ENCODE results near the gene YIPF2. TPM values are rescaled to one million over a fixed set of nuclear protein-coding genes. Genes with fewer than 3 reads are reported as not detected.
A peak's percentile ranks its signal among the peaks of the same experiment; 100 is the strongest.
"Not testable (repeated sequence)": the region's sequence is repeated elsewhere in the genome, so short reads cannot be mapped to it uniquely, and the experiment has no call there.

YIPF2 gene
- total and polyA plus RNA-seq, 10 of the 15 experiments (the other 5 are each of a cell fraction or from before 2014, with no cell fraction given) = 0.92 to 38.9 (median 17.6) TPM

GRCh38 chr19:10959277-10959968, 31.0 kb upstream of the YIPF2 start:
- CTCF ChIA-PET = interaction anchor here (3.6 kb wide), 1 partner anchor 18 kb away, joined by 17 read pairs; no protein-coding TSS in a partner anchor
- H2AFZ ChIP-seq (ENCODE audit: control insufficient read depth, low read depth, low read length); BruUV-seq (replicated peaks); H3K36me3 ChIP-seq (ENCODE audit: control insufficient read depth in 2 of 2, insufficient read depth in 2 of 2, low read length in 1 of 2); H4K20me1 ChIP-seq (ENCODE audit: control insufficient read depth, insufficient read depth); H3K4me1 ChIP-seq (ENCODE audit: control insufficient read depth, insufficient read depth, low read length); ATAC-seq; intact Hi-C loops (cut with micrococcal nuclease; ENCODE audit: unreplicated experiment); FAIRE-seq; H3K9me3 ChIP-seq (replicated peaks; ENCODE audit: control insufficient read depth, insufficient read depth, low read length); DNase-seq (ENCODE audit: low read depth, low spot score); H3K27ac ChIP-seq (ENCODE audit: control insufficient read depth, insufficient read depth); in situ Hi-C loops (cut with MboI); H3K27me3 ChIP-seq (replicated peaks in 1 of 2; ENCODE audit: control insufficient read depth in 2 of 2, insufficient read depth in 2 of 2, low read length in 1 of 2): not testable (repeated sequence)
- H3K4me2 ChIP-seq (ENCODE audit: control insufficient read depth, insufficient read depth) = peak overlapping the region; percentile 58
- SMC1A ChIA-PET (ENCODE audit: uncharacterized antibody, unreplicated experiment) = interaction anchor here (1.0 to 4.8 kb wide), 2 partner anchors 8 to 17 kb away, joined by 3 to 18 read pairs; no protein-coding TSS in a partner anchor
- RAD21 ChIA-PET (ENCODE audit: unreplicated experiment) = interaction anchor here (0.7 to 2.4 kb wide), 4 partner anchors 10 to 60 kb away, joined by 3 to 19 read pairs (median 4); no protein-coding TSS in a partner anchor
- peak; percentile 98 for TF ChIP-seq MLLT1 (IDR thresholded peaks at IDR 0.05)
- H3K9ac ChIP-seq (ENCODE audit: control insufficient read depth, insufficient read depth, low read length) = peak overlapping the region; percentile 77; the same call in 1 of the 2 replicates
- peak overlapping the region; percentile 98 for H3K4me3 ChIP-seq
- POLR2A ChIA-PET = interaction anchor here (0.5 to 2.6 kb wide), 5 partner anchors 18 to 1526 kb away, joined by 3 to 10 read pairs (median 6); no protein-coding TSS in a partner anchor
- WGBS (ENCODE audit: insufficient coverage, insufficient replicate concordance, low lambda C conversion rate, missing lambda C conversion rate) = 94% methylated on average over 19 of the region's 19 CpGs
- H3K79me2 ChIP-seq (ENCODE audit: control insufficient read depth, insufficient read depth, low read length) = peaks cover 42% of the 10 kb centered on the region

GRCh38 chr19:10952809-10953208, 24.4 kb upstream of the YIPF2 start:
- RAD21 ChIA-PET (ENCODE audit: unreplicated experiment) = interaction anchor here (1.3 to 1.6 kb wide), 2 partner anchors 11 to 83 kb away, joined by 3 to 8 read pairs; no protein-coding TSS in a partner anchor
- BruUV-seq (replicated peaks) = no TSS peak
- no peaks in the 10 kb centered on the region for H3K27me3 ChIP-seq (replicated peaks in 1 of 2; ENCODE audit: control insufficient read depth in 2 of 2, insufficient read depth in 2 of 2, low read length in 1 of 2)
- TF ChIP-seq ZBTB11 (CRISPR knock-in tag; IDR thresholded peaks at IDR 0.05) (no peak), SREBF1 (IDR thresholded peaks at IDR 0.05; ENCODE audit: low read length) (no peak), ZBTB33 (IDR thresholded peaks at IDR 0.05) (no peak), SIX5 (IDR thresholded peaks at IDR 0.05; ENCODE audit: low read depth, low read length, severe bottlenecking) (no peak), ZNF622 (IDR thresholded peaks at IDR 0.05) (no peak), MYC (IDR thresholded peaks at IDR 0.05; ENCODE audit: insufficient read depth, insufficient read length, insufficient replicate concordance, low read length, severe bottlenecking) (no peak)

More at GRCh38 chr19:10952809-10953208, 24.4 kb upstream of the YIPF2 start:
- Histone ChIP-seq H3K9me3 (replicated peaks; ENCODE audit: control insufficient read depth, insufficient read depth, low read length) (no peaks in the 10 kb centered on the region), H3K4me3 (no peak overlapping the region), H2AFZ (ENCODE audit: control insufficient read depth, low read depth, low read length) (no peak overlapping the region), H3K36me3 (ENCODE audit: control insufficient read depth in 2 of 2, insufficient read depth in 2 of 2, low read length in 1 of 2) (no peaks in the 10 kb centered on the region), H3K79me2 (ENCODE audit: control insufficient read depth, insufficient read depth, low read length) (no peaks in the 10 kb centered on the region), H3K9ac (ENCODE audit: control insufficient read depth, insufficient read depth, low read length) (no peak overlapping the region), H4K20me1 (ENCODE audit: control insufficient read depth, insufficient read depth) (no peaks in the 10 kb centered on the region), H3K27ac (ENCODE audit: control insufficient read depth, insufficient read depth) (no peak overlapping the region), H3K4me1 (ENCODE audit: control insufficient read depth, insufficient read depth, low read length) (peaks cover 10% of the 10 kb centered on the region), H3K4me2 (ENCODE audit: control insufficient read depth, insufficient read depth) (no peak overlapping the region)
- in situ Hi-C loops (cut with MboI) = no loop called here
- ATAC-seq = no peak
- ChIA-PET POLR2A (interaction anchor here (0.6 to 1.7 kb wide), 5 partner anchors 8 to 260 kb away, joined by 3 to 10 read pairs (median 4); partner anchors contain the start of gene SMARCA4), SMC1A (ENCODE audit: uncharacterized antibody, unreplicated experiment) (interaction anchor here (0.6 to 2.0 kb wide), 5 partner anchors 10 to 27 kb away, joined by 3 to 9 read pairs (median 3); no protein-coding TSS in a partner anchor), CTCF (interaction anchor here (2.6 to 4.5 kb wide), 2 partner anchors 12 to 16 kb away, joined by 19 to 31 read pairs; no protein-coding TSS in a partner anchor)
- no peak for DNase-seq (ENCODE audit: low read depth, low spot score)
- intact Hi-C loops (cut with micrococcal nuclease; ENCODE audit: unreplicated experiment) = no loop called here
- peak; percentile 49 for FAIRE-seq
- 97% methylated on average over 6 of the region's 6 CpGs for WGBS (ENCODE audit: insufficient coverage, insufficient replicate concordance, low lambda C conversion rate, missing lambda C conversion rate)
